T-helper 17 cell (primary cell): ENCODE data around the gene S100A8. TPM values are rescaled to one million over a fixed set of nuclear protein-coding genes. Genes with fewer than 3 reads are reported as not detected.

Source experiments
- ATAC-seq: fragments of 150-1000 bp; cut with Tn5 transposase; 2 replicates; pipeline ENCODE4 v1.10.0; 2021; ENCODE audit warnings: mild to moderate bottlenecking, moderate library complexity
- DNase-seq, 3 donors: peaks; one replicate each; pipeline versions ENCODE4 v3.0.0 to v3.0.0-alpha.2; 2020 to 2021
- H3K9me3 ChIP-seq: one replicate; pipeline ENCODE4 v1.7.0; 2013; ENCODE audit warnings: low read length, mild to moderate bottlenecking; ENCODE audit not compliant: control insufficient read depth, poor library complexity, severe bottlenecking
- H3K27ac Mint-ChIP-seq: one replicate; pipeline ENCODE4 v1.8.0; 2022; ENCODE audit warnings: mild to moderate bottlenecking, moderate library complexity, mixed read lengths
- H3K27me3 Mint-ChIP-seq: one replicate; pipeline ENCODE4 v1.8.0; 2022; ENCODE audit warnings: mixed read lengths
- H3K36me3 Mint-ChIP-seq: one replicate; pipeline ENCODE4 v1.8.0; 2022; ENCODE audit warnings: low read depth, mixed read lengths
- H3K4me1 Mint-ChIP-seq: one replicate; pipeline ENCODE4 v1.8.0; 2022; ENCODE audit warnings: mild to moderate bottlenecking, mixed read lengths
- H3K4me3 Mint-ChIP-seq: one replicate; pipeline ENCODE4 v1.8.0; 2022; ENCODE audit warnings: mild to moderate bottlenecking, moderate library complexity, mixed read lengths
- total RNA-seq, 4 donors: library from RNA in 2 of 4; stranded (reverse) in 2 of 4; gene quantifications; one replicate each; pipeline ENCODE4 v1.2.3 and lab custom pipeline; 2022 to 2026

The S100A8 gene
- total RNA-seq, 2 donors from 2014 or later, result 4.6 to 110 TPM

DNA sequence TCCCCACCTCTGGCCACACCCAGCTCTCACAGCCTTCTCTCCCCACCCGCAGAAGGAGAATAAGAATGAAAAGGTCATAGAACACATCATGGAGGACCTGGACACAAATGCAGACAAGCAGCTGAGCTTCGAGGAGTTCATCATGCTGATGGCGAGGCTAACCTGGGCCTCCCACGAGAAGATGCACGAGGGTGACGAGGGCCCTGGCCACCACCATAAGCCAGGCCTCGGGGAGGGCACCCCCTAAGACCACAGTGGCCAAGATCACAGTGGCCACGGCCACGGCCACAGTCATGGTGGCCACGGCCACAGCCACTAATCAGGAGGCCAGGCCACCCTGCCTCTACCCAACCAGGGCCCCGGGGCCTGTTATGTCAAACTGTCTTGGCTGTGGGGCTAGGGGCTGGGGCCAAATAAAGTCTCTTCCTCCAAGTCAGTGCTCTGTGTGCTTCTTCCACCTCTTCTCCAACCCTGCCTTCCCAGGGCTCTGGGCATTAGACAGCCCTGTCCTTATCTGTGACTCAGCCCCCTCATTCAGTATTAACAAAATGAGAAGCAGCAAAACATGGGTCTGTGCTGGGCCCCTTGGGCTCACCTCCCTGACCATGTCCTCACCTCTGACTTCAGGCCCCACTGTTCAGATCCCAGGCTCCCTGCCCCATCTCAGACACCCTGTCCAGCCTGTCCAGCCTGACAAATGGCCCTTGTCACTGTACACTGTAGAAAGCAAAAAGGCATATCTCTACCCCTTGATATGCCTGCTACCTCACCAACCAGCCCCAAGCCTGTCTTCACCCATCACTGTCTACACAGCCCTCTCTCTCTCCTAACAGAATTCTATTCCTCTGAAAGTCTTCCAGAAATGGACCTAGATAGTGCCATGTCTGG is 30.0 kb downstream of the S100A8 start:
- DNase-seq (no peak), ATAC-seq (no peak)
- no peak overlapping the region for H3K4me3 Mint-ChIP-seq
- no peak overlapping the region for H3K27ac Mint-ChIP-seq
- no peaks in the 10 kb centered on the region for H3K9me3 ChIP-seq
- peaks cover 13% of the 10 kb centered on the region for H3K36me3 Mint-ChIP-seq
- peaks cover 27% of the 10 kb centered on the region for H3K4me1 Mint-ChIP-seq
- H3K27me3 Mint-ChIP-seq, result peaks cover 32% of the 10 kb centered on the region

GRCh38 chr1:153360190-153360589 is 30.7 kb downstream of the S100A8 start:
- H3K9me3 ChIP-seq, result no peaks in the 10 kb centered on the region
- Mint-ChIP-seq H3K36me3 (peaks cover 13% of the 10 kb centered on the region), H3K4me1 (peaks cover 27% of the 10 kb centered on the region), H3K27me3 (peaks cover 32% of the 10 kb centered on the region), H3K4me3 (no peak overlapping the region), H3K27ac (no peak overlapping the region)
- no peak for ATAC-seq
- DNase-seq, result no peak

GRCh38 chr1:153359241-153359640 is 31.6 kb downstream of the S100A8 start:
- H3K36me3 Mint-ChIP-seq, result peaks cover 13% of the 10 kb centered on the region
- ATAC-seq, result no peak
- no peak overlapping the region for H3K4me3 Mint-ChIP-seq
- peaks cover 24% of the 10 kb centered on the region for H3K27me3 Mint-ChIP-seq
- no peak overlapping the region for H3K27ac Mint-ChIP-seq
- H3K9me3 ChIP-seq, result no peaks in the 10 kb centered on the region
- peaks cover 25% of the 10 kb centered on the region for H3K4me1 Mint-ChIP-seq
- no peak for DNase-seq

DNA sequence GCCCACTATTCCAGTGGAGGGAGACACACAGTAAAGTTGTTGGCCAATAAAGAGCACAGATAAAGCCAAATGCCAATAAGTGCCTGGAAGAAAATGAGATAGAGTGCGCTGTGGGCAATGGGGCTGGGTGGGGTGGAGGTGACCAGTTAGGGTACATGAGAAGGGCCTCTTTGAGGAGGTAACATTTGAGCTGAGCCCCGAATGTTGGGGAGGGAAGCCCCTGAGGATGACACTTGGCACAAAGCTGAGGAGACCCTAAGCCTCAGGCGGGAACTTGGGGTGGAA is 32.2 kb downstream of the S100A8 start:
- ATAC-seq, result no peak
- peaks cover 12% of the 10 kb centered on the region for H3K36me3 Mint-ChIP-seq
- no peaks in the 10 kb centered on the region for H3K9me3 ChIP-seq
- no peak for DNase-seq
- no peak overlapping the region for H3K4me3 Mint-ChIP-seq
- peaks cover 23% of the 10 kb centered on the region for H3K27me3 Mint-ChIP-seq
- peaks cover 25% of the 10 kb centered on the region for H3K4me1 Mint-ChIP-seq
- peak overlapping the region; percentile 82 for H3K27ac Mint-ChIP-seq

- H3K4me1 Mint-ChIP-seq, result peaks cover 26% of the 10 kb centered on the region
- DNase-seq, result no peak
- H3K27ac Mint-ChIP-seq, result peak within 1 kb of the TSS; percentile 82
- no peaks in the 10 kb centered on the region for H3K9me3 ChIP-seq
- H3K27me3 Mint-ChIP-seq, result peaks cover 19% of the 10 kb centered on the region
- ATAC-seq, result no peak
- H3K36me3 Mint-ChIP-seq, result peaks cover 7% of the 10 kb centered on the region
- H3K4me3 Mint-ChIP-seq, result peak within 1 kb of the TSS; percentile 83
Measured at GRCh38 chr1:153357853-153358690, 32.8 kb downstream of the S100A8 start, which contains the start of gene S100A9. TSS of gene S100A9 (plus strand) at chr1:153357854. CDS start at chr1:153358284, 430 bp downstream.

- Mint-ChIP-seq H3K36me3 (peaks cover 6% of the 10 kb centered on the region), H3K4me1 (peaks cover 30% of the 10 kb centered on the region), H3K4me3 (peak overlapping the region; percentile 83), H3K27ac (peak overlapping the region; percentile 82), H3K27me3 (peaks cover 20% of the 10 kb centered on the region)
- H3K9me3 ChIP-seq, result no peaks in the 10 kb centered on the region
- ATAC-seq (peak; percentile 40), DNase-seq (no peak)
Measured at GRCh38 chr1:153357076-153357852, 33.6 kb downstream of the S100A8 start.

- Mint-ChIP-seq H3K4me3 (peak overlapping the region; percentile 39), H3K4me1 (peaks cover 30% of the 10 kb centered on the region), H3K27ac (no peak overlapping the region), H3K36me3 (peaks cover 6% of the 10 kb centered on the region), H3K27me3 (peaks cover 20% of the 10 kb centered on the region)
- DNase-seq (no peak), ATAC-seq (no peak)
- no peaks in the 10 kb centered on the region for H3K9me3 ChIP-seq
Measured at GRCh38 chr1:153356392-153357075, 34.3 kb downstream of the S100A8 start.

- H3K4me3 Mint-ChIP-seq, result no peak overlapping the region
- ATAC-seq, result peak; percentile 74
Measured at GRCh38 chr1:153355445-153356071, 35.3 kb downstream of the S100A8 start.

GRCh38 chr1:153354515-153355193 is 36.2 kb downstream of the S100A8 start:
- Mint-ChIP-seq H3K4me3 (no peak overlapping the region), H3K27ac (no peak overlapping the region), H3K4me1 (peaks cover 26% of the 10 kb centered on the region), H3K27me3 (peaks cover 14% of the 10 kb centered on the region), H3K36me3 (peaks cover 2% of the 10 kb centered on the region)
- ATAC-seq, result no peak
- no peak for DNase-seq
- no peaks in the 10 kb centered on the region for H3K9me3 ChIP-seq

More at GRCh38 chr1:153355445-153356071, 35.3 kb downstream of the S100A8 start:
- Mint-ChIP-seq H3K36me3 (peaks cover 2% of the 10 kb centered on the region), H3K27me3 (peaks cover 14% of the 10 kb centered on the region), H3K27ac (no peak overlapping the region), H3K4me1 (peaks cover 26% of the 10 kb centered on the region)
- H3K9me3 ChIP-seq, result no peaks in the 10 kb centered on the region
- DNase-seq, result peak in 2 of 3 donors; percentile 15 to 19

- Mint-ChIP-seq H3K36me3 (peaks cover 2% of the 10 kb centered on the region), H3K27me3 (peaks cover 24% of the 10 kb centered on the region), H3K27ac (no peak overlapping the region), H3K4me1 (peaks cover 27% of the 10 kb centered on the region), H3K4me3 (peak overlapping the region; percentile 7)
- ATAC-seq (no peak), DNase-seq (no peak)
- H3K9me3 ChIP-seq, result no peaks in the 10 kb centered on the region
Measured at GRCh38 chr1:153353226-153353947, 37.5 kb downstream of the S100A8 start.

GRCh38 chr1:153352523-153352922 is 38.4 kb downstream of the S100A8 start:
- H3K4me1 Mint-ChIP-seq, result peaks cover 18% of the 10 kb centered on the region
- H3K27me3 Mint-ChIP-seq, result peaks cover 32% of the 10 kb centered on the region
- DNase-seq, result peak; percentile 41 to 45 (median 41)
- H3K27ac Mint-ChIP-seq, result no peak overlapping the region
- ATAC-seq, result peak; percentile 81
- peaks cover 2% of the 10 kb centered on the region for H3K36me3 Mint-ChIP-seq
- no peaks in the 10 kb centered on the region for H3K9me3 ChIP-seq
- H3K4me3 Mint-ChIP-seq, result no peak overlapping the region
